ENCODE results near the gene TCN2. TPM values are rescaled to one million over a fixed set of nuclear protein-coding genes. Genes with fewer than 3 reads are reported as not detected.

TCN2 gene
- total RNA-seq, 2 donors from 2014 or later, result 16.7 to 40.7 TPM

GRCh38 chr22:30568137-30568805, 38.7 kb upstream of the TCN2 start:
- intact Hi-C loops (cut with DNase I), result no loop called here
- no peak for DNase-seq (ENCODE audit: low spot score)
- Histone ChIP-seq H3K4me1 (replicated peaks) (no peaks in the 10 kb centered on the region), H3K27me3 (replicated peaks; ENCODE audit: insufficient read depth) (no peaks in the 10 kb centered on the region), H3K4me3 (no peak overlapping the region), H3K36me3 (no peaks in the 10 kb centered on the region), H3K27ac (no peak overlapping the region), H3K9me3 (no peaks in the 10 kb centered on the region)
- TF ChIP-seq CTCF (IDR thresholded peaks at IDR 0.05), result no peak
- no peak for TF ChIP-seq POLR2A (IDR thresholded peaks at IDR 0.05)
- TF ChIP-seq POLR2AphosphoS5 (IDR thresholded peaks at IDR 0.05), result no peak
- 67% methylated on average over 10 of the region's 10 CpGs for WGBS

- Histone ChIP-seq H3K27me3 (replicated peaks; ENCODE audit: insufficient read depth) (no peaks in the 10 kb centered on the region), H3K4me1 (replicated peaks) (no peaks in the 10 kb centered on the region), H3K36me3 (no peaks in the 10 kb centered on the region), H3K4me3 (no peak overlapping the region), H3K9me3 (no peaks in the 10 kb centered on the region), H3K27ac (no peak overlapping the region)
- DNase-seq (ENCODE audit: low spot score), result no peak
- WGBS, result 94% methylated on average over 10 of the region's 10 CpGs
- intact Hi-C loops (cut with DNase I), result no loop called here
- TF ChIP-seq POLR2AphosphoS5 (IDR thresholded peaks at IDR 0.05) (no peak), CTCF (IDR thresholded peaks at IDR 0.05) (no peak), POLR2A (IDR thresholded peaks at IDR 0.05) (no peak)
These were observed 37.2 kb upstream of the TCN2 start for GRCh38 chr22:30569674-30570202.

- intact Hi-C loops (cut with DNase I), result no loop called here
- peaks cover 2% of the 10 kb centered on the region for H3K4me1 ChIP-seq (replicated peaks)
- H3K4me3 ChIP-seq, result no peak overlapping the region
- no peaks in the 10 kb centered on the region for H3K9me3 ChIP-seq
- peaks cover 6 to 7% of the 10 kb centered on the region in 2 donors for H3K36me3 ChIP-seq
- no peak for DNase-seq (ENCODE audit: low spot score)
- H3K27me3 ChIP-seq (replicated peaks; ENCODE audit: insufficient read depth), result no peaks in the 10 kb centered on the region
- no peak overlapping the region for H3K27ac ChIP-seq
- WGBS, result 86% methylated on average over 6 of the region's 6 CpGs
- no peak for TF ChIP-seq POLR2AphosphoS5 (IDR thresholded peaks at IDR 0.05)
- TF ChIP-seq POLR2A (IDR thresholded peaks at IDR 0.05), result no peak
- no peak for TF ChIP-seq CTCF (IDR thresholded peaks at IDR 0.05)
These were observed 34.8 kb upstream of the TCN2 start for GRCh38 chr22:30572210-30572609.

GRCh38 chr22:30572840-30573593, 34.0 kb upstream of the TCN2 start:
- H3K4me3 ChIP-seq, result no peak overlapping the region
- H3K36me3 ChIP-seq, result peaks cover 9 to 13% of the 10 kb centered on the region in 2 donors
- H3K4me1 ChIP-seq (replicated peaks), result peaks cover 2% of the 10 kb centered on the region
- no peak for DNase-seq (ENCODE audit: low spot score)
- 33% methylated on average over 12 of the region's 12 CpGs for WGBS
- no peak overlapping the region for H3K27ac ChIP-seq
- TF ChIP-seq POLR2A (IDR thresholded peaks at IDR 0.05) (no peak), POLR2AphosphoS5 (IDR thresholded peaks at IDR 0.05) (no peak), CTCF (IDR thresholded peaks at IDR 0.05) (no peak)
- no peaks in the 10 kb centered on the region for H3K9me3 ChIP-seq
- H3K27me3 ChIP-seq (replicated peaks; ENCODE audit: insufficient read depth), result no peaks in the 10 kb centered on the region
- intact Hi-C loops (cut with DNase I), result no loop called here
